Measurements from ENCODE around the gene PNP.
"Not testable (repeated sequence)": the region's sequence is repeated elsewhere in the genome, so short reads cannot be mapped to it uniquely, and the experiment has no call there.

PNP gene

GRCh38 chr14:20493634-20494033, 24.4 kb downstream of the PNP start:
- no peak for DNase-seq

- no peak for DNase-seq
Measured at GRCh38 chr14:20494935-20495766, 25.9 kb downstream of the PNP start.

- no peak for DNase-seq
Measured at GRCh38 chr14:20498622-20499021, 29.4 kb downstream of the PNP start.

DNA sequence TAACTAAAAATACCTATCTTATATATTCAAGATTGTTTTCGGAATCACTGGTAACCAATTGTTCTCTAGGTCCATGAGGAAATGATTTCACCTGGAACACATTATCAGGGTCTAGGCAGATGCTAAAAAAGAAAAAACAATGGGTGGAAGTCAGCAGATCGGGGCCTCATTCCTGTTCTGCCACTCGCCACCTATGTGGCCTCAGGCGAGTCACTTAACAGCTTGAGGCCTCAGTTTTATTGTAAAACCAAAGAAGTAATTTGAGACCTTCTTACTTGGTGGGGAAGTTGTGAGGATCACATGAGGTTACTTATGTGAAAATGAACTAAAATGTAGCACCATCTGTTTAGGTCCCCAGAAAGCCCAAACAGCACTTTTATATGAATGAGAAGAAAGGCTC, 29.9 kb downstream of the PNP start:
- DNase-seq, result no peak

GRCh38 chr14:20499881-20500280, 30.7 kb downstream of the PNP start:
- DNase-seq, result no peak

DNA sequence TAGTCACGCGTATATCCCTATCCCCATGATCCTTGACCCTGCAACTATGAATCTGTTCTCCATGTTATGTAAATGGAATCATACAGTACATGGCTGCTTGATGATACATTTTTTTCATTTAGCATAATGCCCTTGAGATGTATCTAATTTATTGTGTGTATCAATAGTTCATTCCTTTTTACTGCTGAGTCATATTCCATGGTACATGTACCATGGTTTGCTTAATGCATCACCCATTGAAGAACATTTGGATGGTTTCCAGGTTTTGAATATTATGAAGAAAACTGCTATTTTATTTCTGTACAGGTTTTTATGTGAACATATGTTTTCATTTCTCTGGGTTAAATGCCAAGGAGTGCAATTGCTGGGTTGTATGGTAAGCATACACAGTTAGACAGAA, 32.1 kb downstream of the PNP start:
- no peak for DNase-seq

DNA sequence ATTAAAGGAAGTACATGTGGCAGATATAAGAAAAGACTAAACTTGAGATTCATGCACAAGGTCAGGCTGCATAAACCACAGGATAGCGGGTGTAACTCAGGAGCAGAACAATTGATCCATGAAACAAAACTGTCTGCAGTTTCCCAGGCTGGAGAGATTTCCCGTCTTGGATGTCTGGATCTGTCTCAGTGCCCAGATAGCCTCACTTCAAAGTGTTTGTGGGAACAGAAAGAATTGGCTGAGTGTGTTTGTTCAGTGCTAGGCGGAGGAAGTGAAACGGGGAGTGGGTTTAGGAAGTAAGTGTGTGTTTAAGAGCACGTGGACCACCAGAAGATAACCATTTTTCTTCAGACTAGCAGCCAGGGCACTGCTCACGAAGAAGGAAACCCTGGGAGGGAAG, 34.7 kb downstream of the PNP start:
- no peak for DNase-seq

DNA sequence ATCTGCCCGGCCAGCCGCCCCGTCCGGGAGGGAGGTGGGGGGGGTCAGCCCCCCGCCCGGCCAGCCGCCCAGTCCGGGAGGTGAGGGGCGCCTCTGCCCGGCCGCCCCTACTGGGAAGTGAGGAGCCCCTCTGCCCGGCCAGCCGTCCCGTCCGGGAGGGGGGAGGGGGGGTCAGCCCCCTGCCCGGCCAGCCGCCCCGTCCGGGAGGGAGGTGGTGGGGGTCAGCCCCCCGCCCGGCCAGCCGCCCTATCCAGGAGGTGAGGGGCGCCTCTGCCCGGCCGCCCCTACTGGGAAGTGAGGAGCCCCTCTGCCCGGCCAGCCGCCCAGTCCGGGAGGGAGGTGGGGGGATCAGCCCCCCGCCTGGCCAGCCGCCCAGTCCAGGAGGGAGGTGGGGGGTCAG, 37.1 kb downstream of the PNP start:
- not testable (repeated sequence) for DNase-seq

DNA sequence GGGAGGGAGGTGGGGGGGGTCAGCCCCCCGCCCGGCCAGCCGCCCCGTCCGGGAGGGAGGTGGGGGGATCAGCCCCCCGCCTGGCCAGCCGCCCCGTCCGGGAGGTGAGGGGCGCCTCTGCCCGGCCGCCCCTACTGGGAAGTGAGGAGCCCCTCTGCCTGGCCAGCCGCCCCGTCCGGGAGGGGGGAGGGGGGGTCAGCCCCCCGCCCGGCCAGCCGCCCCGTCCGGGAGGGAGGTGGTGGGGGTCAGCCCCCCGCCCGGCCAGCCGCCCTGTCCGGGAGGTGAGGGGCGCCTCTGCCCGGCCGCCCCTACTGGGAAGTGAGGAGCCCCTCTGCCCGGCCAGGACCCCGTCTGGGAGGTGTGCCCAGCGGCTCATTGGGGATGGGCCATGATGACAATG, 37.5 kb downstream of the PNP start:
- DNase-seq, result not testable (repeated sequence)

- DNase-seq, result not testable (repeated sequence)
Measured at GRCh38 chr14:20507537-20507936, 38.3 kb downstream of the PNP start.

- no peak for DNase-seq
Measured at GRCh38 chr14:20508367-20508766, 39.2 kb downstream of the PNP start.

DNA sequence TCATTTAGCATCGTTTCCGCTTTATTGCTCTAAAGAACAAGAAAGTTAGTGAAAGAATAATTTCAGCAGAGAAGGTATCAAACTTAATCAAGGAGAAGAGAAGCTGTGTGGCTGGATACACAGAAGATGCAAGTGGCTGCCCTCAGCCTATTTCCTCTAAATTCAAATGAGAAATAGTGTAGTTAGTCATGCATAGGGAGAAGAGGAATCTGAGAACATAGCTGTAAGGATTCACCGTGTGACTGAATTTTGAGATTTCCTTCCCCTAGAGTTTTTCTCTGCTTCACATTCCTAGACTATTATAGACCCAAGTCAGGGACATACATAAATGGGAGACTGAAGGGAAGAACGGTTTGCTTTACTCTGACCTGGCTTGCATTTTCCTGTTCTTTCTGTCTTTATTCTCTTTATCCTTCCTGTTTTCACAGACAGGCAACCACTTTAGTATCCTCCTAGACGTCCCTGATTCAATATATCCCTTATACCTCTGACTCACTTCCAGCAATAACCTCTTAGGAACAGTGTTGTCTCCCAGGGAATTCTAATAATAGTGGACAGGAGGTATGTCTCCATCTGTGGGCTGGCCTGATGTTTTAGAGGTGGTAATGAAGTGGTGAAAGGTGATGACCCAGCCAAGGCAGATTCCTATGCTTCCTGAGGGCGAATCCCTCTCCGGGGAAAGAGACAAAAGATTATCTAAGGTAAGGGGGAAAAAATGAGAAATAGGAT, 43.1 kb downstream of the PNP start:
- DNase-seq, result no peak

GRCh38 chr14:20515846-20516245, 46.6 kb downstream of the PNP start:
- no peak for DNase-seq

GRCh38 chr14:20516921-20517320, 47.7 kb downstream of the PNP start:
- DNase-seq, result no peak

- no peak for DNase-seq
Measured at GRCh38 chr14:20522332-20522731, 53.1 kb downstream of the PNP start.

DNA sequence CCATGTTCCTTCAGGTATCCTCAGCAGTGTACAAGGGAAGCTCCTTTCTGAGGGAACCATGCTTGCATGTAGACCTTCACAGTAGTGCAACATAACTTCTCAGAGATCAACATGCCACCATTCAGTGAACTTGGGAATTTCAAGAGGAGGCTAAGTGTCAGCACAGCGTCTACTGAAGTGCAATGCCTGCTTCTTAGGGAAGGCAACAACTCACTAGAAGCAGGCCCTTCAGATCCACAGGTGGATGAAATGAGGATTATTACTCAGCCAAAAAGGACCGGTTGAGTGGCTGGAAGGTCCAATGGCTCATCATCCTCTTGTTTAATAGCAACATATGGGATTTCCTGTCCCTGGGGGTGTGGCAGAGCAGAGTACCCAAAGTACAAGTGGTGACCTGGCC, 54.8 kb downstream of the PNP start:
- DNase-seq, result no peak
